ENCODE measurements around the gene CD53. TPM values are rescaled to one million over a fixed set of nuclear protein-coding genes. Genes with fewer than 3 reads are reported as not detected.
"Not testable (repeated sequence)": the region's sequence is repeated elsewhere in the genome, so short reads cannot be mapped to it uniquely, and the experiment has no call there.

Gene CD53
- total RNA-seq, 1 experiment from 2014 or later = not detected

- in situ Hi-C loops (cut with HindIII; ENCODE audit: low pct_unique_long_range_greater_than_20kb, low sequenced_read_pairs) = no loop called here
- DNase-seq (ENCODE audit: low read depth, low spot score) = no peak
Measured at GRCh38 chr1:110898734-110899457, 25.9 kb downstream of the CD53 start.

- in situ Hi-C loops (cut with HindIII; ENCODE audit: low pct_unique_long_range_greater_than_20kb, low sequenced_read_pairs) = no loop called here
- DNase-seq (ENCODE audit: low read depth, low spot score) = no peak
Measured at GRCh38 chr1:110899458-110899843, 26.5 kb downstream of the CD53 start.

DNA sequence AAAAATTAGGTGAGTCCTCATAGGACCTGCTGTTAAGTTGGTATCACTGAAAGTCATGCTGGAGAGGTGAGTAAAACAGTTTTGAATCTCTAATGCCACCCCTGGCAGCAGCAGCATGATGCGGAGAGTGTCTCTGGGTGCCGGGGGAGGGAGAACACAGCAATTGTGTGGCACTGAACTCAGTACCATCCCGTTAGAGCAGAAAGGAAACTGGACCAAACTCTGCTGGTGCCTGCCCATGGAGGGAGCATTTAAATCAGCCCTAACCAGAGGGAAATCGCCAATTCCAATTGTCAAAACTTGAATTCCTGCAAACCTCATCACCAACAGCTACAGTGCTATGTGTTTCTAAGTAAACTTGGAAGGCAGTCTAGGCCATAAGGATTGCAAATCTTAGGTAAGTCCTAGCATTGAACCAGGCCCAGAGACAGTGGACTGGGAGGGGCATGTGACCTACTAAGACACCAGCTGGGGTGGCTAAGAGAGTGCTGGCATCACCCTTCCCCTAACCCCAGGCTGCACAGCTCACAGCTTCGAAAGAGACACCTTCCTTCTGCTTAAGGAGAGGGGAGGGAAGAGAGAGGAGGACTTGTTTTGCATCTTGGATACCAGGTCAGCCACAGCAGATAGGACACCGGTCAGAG, 30.0 kb downstream of the CD53 start:
- in situ Hi-C loops (cut with HindIII; ENCODE audit: low pct_unique_long_range_greater_than_20kb, low sequenced_read_pairs) = no loop called here
- DNase-seq (ENCODE audit: low read depth, low spot score) = no peak

GRCh38 chr1:110903853-110904500, 31.0 kb downstream of the CD53 start:
- in situ Hi-C loops (cut with HindIII; ENCODE audit: low pct_unique_long_range_greater_than_20kb, low sequenced_read_pairs) = no loop called here
- no peak for DNase-seq (ENCODE audit: low read depth, low spot score)

- in situ Hi-C loops (cut with HindIII; ENCODE audit: low pct_unique_long_range_greater_than_20kb, low sequenced_read_pairs) = no loop called here
- no peak for DNase-seq (ENCODE audit: low read depth, low spot score)
Measured at GRCh38 chr1:110912784-110913183, 39.8 kb downstream of the CD53 start.

DNA sequence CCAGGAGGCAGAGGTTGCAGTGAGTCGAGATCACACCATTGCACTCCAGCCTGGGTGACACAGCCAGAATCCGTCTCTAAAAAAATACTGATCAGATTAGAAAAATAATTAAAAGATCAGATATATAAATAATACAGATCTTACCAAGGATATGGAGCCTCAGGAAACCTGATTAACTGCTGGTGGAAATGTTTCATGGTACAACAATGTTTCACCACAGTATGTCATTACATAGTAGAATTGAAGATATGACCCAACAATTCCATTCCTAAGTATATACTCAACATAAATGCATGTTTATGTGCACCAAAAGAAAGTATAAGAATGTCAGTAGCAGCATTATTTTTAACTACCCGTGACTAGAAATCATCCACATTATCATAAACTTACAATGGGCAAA, 41.7 kb downstream of the CD53 start:
- DNase-seq (ENCODE audit: low read depth, low spot score) = no peak
- in situ Hi-C loops (cut with HindIII; ENCODE audit: low pct_unique_long_range_greater_than_20kb, low sequenced_read_pairs) = no loop called here

DNA sequence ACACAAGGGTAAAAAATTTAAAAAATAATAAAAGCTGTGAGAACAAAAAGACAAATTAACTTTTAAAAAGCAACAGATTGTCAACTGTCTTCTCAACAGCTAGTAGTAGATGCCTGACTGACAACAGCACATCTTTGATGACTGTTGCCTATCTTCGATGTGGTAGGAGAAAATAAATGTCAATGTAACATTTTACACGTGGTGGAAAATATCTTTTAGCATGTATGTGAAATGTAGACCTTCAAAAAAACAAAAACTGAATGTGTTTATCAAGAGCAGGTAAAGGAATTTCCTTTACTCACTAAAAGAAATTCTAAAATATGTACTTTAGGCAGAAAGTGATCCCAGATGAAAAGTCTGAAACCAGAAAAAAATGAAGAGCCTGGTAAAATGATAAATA, 42.9 kb downstream of the CD53 start:
- DNase-seq (ENCODE audit: low read depth, low spot score) = no peak
- in situ Hi-C loops (cut with HindIII; ENCODE audit: low pct_unique_long_range_greater_than_20kb, low sequenced_read_pairs) = no loop called here

DNA sequence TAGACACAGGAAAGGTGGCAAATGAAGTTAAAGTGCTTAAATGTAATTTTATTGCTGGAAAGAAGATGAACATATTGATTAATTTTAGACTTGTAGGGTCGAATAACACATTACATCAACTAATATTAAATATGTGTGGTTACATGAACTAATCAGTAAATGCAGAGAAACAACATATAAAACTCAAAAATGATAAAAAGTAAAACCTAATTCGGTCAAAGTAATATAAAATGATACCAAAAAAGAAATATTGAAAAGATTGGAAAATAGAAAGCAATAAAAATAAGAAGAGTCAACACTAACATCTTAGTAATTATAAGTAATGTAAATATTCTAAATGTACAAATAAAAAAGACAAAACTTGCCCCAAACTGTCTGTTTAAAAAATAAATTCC, 43.3 kb downstream of the CD53 start:
- DNase-seq (ENCODE audit: low read depth, low spot score) = no peak
- in situ Hi-C loops (cut with HindIII; ENCODE audit: low pct_unique_long_range_greater_than_20kb, low sequenced_read_pairs) = no loop called here

DNA sequence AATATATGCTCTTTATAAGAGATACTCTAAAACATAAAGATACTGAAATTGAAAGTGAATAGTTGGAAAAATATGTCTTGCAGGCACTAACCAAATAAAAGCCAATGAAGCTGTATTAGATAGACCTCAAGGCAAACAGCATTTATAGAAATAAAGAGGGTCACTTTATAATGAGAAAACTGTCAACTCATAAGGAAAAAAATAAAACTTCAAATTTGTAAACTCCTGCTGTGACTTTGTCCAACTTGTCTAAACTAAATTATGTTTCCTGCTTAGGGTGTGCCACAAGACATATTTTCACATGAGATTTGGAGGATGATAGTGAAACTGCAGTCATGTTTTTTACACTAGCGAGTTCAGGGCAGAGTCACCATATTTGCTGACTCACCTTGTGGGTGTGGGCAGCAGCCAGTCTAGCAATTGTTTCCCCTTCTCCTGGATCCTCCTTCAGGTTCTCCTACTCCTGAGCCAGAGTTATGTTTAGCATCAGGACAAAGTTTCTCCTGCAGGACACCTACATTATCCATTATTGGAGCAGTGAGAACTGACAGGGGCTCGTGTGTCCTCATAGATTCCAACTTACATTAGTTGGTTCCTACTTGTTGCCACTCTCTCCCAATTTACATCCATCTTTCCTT, 43.8 kb downstream of the CD53 start:
- in situ Hi-C loops (cut with HindIII; ENCODE audit: low pct_unique_long_range_greater_than_20kb, low sequenced_read_pairs) = no loop called here
- DNase-seq (ENCODE audit: low read depth, low spot score) = no peak

- no peak for DNase-seq (ENCODE audit: low read depth, low spot score)
- in situ Hi-C loops (cut with HindIII; ENCODE audit: low pct_unique_long_range_greater_than_20kb, low sequenced_read_pairs) = no loop called here
Measured at GRCh38 chr1:110918016-110918415, 45.1 kb downstream of the CD53 start.

- in situ Hi-C loops (cut with HindIII; ENCODE audit: low pct_unique_long_range_greater_than_20kb, low sequenced_read_pairs) = no loop called here
- no peak for DNase-seq (ENCODE audit: low read depth, low spot score)
Measured at GRCh38 chr1:110921953-110922352, 49.0 kb downstream of the CD53 start.

- no peak for DNase-seq (ENCODE audit: low read depth, low spot score)
- in situ Hi-C loops (cut with HindIII; ENCODE audit: low pct_unique_long_range_greater_than_20kb, low sequenced_read_pairs) = no loop called here
Measured at GRCh38 chr1:110927484-110928075, 54.6 kb downstream of the CD53 start.

- in situ Hi-C loops (cut with HindIII; ENCODE audit: low pct_unique_long_range_greater_than_20kb, low sequenced_read_pairs) = no loop called here
- DNase-seq (ENCODE audit: low read depth, low spot score) = no peak
Measured at GRCh38 chr1:110928191-110928590, 55.2 kb downstream of the CD53 start.

DNA sequence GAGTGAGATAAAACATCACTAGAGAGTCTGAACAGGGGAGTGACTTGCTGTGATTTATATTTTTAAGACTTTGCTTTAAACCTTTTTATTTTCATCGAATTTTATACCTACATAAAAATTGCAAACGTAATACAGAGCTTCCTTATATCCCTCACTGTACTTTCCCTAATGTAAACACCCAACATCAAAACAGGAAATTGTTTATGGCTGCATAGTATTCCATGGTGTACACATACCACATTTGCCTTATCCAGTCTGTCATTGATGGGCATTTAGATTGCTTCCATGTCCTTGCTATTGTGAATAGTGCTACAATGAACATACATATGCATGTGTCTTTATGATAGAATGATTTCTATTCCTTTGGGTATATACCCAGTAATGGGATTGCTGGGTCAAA, 56.0 kb downstream of the CD53 start:
- DNase-seq (ENCODE audit: low read depth, low spot score) = no peak
- in situ Hi-C loops (cut with HindIII; ENCODE audit: low pct_unique_long_range_greater_than_20kb, low sequenced_read_pairs) = no loop called here

- DNase-seq (ENCODE audit: low read depth, low spot score); in situ Hi-C loops (cut with HindIII; ENCODE audit: low pct_unique_long_range_greater_than_20kb, low sequenced_read_pairs): not testable (repeated sequence)
Measured at GRCh38 chr1:110931097-110931496, 58.1 kb downstream of the CD53 start.

DNA sequence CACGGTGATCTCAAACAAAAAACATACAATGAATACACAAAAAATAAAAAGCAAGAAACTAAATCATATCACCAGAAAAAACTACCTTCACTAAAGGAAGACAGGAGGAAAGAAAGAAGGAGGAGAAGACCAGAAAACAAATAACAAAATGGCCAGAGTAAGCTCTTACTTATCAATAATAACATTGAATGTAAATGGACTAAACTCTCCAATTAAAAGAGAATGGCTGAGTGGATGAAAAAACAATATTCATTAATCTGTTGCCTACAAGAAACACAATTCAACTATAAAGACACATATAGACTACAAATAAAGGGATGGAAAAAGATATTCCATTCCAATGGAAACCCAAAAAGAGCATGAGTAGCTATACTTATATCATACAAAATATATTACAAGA, 63.6 kb downstream of the CD53 start:
- DNase-seq (ENCODE audit: low read depth, low spot score) = no peak
- in situ Hi-C loops (cut with HindIII; ENCODE audit: low pct_unique_long_range_greater_than_20kb, low sequenced_read_pairs) = no loop called here

- in situ Hi-C loops (cut with HindIII; ENCODE audit: low pct_unique_long_range_greater_than_20kb, low sequenced_read_pairs) = no loop called here
Measured at GRCh38 chr1:110944806-110945205, 71.9 kb downstream of the CD53 start.

GRCh38 chr1:110945626-110946025, 72.7 kb downstream of the CD53 start:
- in situ Hi-C loops (cut with HindIII; ENCODE audit: low pct_unique_long_range_greater_than_20kb, low sequenced_read_pairs) = no loop called here
- no peak for DNase-seq (ENCODE audit: low read depth, low spot score)

More at GRCh38 chr1:110944806-110945205, 71.9 kb downstream of the CD53 start:
- DNase-seq (ENCODE audit: low read depth, low spot score) = no peak

Measured in SK-MEL-5 (cell line).